ENCODE results near the gene SBF2. TPM values are rescaled to one million over a fixed set of nuclear protein-coding genes. Genes with fewer than 3 reads are reported as not detected.

Gene SBF2
- total RNA-seq, 1 donor from 2014 or later = 21.1 TPM

- no peaks in the 10 kb centered on the region for H3K36me3 ChIP-seq (ENCODE audit: control insufficient read depth, insufficient read depth, low read length)
- H3K27me3 ChIP-seq (ENCODE audit: control insufficient read depth, insufficient read depth, low read length) = no peaks in the 10 kb centered on the region
- no peak overlapping the region for H3K4me3 ChIP-seq (ENCODE audit: low read depth, low read length)
- TF ChIP-seq, protein P1, sequence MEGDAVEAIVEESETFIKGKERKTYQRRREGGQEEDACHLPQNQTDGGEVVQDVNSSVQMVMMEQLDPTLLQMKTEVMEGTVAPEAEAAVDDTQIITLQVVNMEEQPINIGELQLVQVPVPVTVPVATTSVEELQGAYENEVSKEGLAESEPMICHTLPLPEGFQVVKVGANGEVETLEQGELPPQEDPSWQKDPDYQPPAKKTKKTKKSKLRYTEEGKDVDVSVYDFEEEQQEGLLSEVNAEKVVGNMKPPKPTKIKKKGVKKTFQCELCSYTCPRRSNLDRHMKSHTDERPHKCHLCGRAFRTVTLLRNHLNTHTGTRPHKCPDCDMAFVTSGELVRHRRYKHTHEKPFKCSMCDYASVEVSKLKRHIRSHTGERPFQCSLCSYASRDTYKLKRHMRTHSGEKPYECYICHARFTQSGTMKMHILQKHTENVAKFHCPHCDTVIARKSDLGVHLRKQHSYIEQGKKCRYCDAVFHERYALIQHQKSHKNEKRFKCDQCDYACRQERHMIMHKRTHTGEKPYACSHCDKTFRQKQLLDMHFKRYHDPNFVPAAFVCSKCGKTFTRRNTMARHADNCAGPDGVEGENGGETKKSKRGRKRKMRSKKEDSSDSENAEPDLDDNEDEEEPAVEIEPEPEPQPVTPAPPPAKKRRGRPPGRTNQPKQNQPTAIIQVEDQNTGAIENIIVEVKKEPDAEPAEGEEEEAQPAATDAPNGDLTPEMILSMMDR (IDR thresholded peaks at IDR 0.05; ENCODE audit: insufficient read depth, low read length, poor library complexity, severe bottlenecking) = no peak
- DNase-seq (ENCODE audit: low read depth) = no peak
These were observed 524.4 kb downstream of the SBF2 start for GRCh38 chr11:9769621-9770020.

DNA sequence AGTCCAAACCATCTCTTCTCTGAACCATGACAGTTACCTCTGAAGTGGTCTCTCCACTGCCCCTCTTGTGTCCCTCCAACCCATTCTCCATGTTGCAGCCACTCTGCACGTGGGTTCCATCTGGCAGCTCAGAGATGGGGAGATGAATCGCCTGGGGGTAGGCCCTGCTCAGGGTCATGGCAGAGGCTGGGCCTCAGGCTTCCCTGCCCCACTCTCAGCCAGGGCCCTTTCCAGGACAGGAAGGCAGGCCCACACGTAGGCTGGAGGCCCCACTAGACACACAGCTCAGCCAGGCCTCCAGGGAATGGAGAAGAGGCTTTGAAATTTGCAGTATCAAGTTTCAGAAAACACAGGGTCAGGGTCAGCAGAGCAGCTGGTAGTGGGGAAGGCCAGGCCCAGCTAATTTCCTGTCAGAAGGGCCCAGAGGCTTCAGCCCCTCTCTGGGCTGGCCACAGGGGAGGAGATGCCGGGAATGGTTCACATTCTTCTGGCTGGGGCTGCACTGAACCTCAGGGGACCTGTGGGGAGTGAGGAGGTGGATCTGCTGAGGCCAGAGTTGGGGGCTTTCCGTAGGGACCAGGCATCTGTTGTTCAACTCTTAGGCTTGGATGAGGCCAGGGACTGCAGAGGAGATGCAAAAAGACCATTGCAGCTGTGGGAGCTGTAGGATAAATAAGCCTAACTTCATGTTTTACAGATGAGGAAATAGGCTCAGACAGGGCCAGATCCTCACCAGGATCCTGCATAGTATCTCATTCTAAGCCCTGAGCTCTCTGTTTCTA, 528.5 kb downstream of the SBF2 start:
- TF ChIP-seq, protein P1 (IDR thresholded peaks at IDR 0.05; ENCODE audit: insufficient read depth, low read length, poor library complexity, severe bottlenecking) = no peak
- DNase-seq (ENCODE audit: low read depth) = no peak
- Histone ChIP-seq H3K36me3 (ENCODE audit: control insufficient read depth, insufficient read depth, low read length) (no peaks in the 10 kb centered on the region), H3K27me3 (ENCODE audit: control insufficient read depth, insufficient read depth, low read length) (no peaks in the 10 kb centered on the region), H3K4me3 (ENCODE audit: low read depth, low read length) (no peak overlapping the region)

DNA sequence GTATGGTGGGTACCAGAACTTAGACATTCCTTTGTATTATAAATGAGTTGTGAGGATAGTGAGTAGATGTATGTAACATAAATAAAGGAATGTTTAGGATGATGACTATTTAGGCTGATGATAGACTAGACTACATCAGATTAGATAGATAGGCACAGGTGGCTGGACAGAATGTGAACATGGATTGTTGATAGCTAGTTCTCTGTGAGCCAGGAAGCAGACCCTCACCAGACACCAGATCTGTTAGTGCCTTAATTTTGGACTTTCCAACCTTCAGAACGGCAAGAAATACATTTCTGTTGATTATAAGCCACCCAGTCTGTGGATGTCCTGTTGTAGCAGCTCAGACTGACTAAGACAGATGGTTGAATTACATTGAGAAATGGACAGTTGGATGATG, 530.7 kb downstream of the SBF2 start:
- Histone ChIP-seq H3K4me3 (ENCODE audit: low read depth, low read length) (no peak overlapping the region), H3K36me3 (ENCODE audit: control insufficient read depth, insufficient read depth, low read length) (no peaks in the 10 kb centered on the region), H3K27me3 (ENCODE audit: control insufficient read depth, insufficient read depth, low read length) (no peaks in the 10 kb centered on the region)
- TF ChIP-seq, protein P1 (IDR thresholded peaks at IDR 0.05; ENCODE audit: insufficient read depth, low read length, poor library complexity, severe bottlenecking) = no peak
- DNase-seq (ENCODE audit: low read depth) = no peak

- H3K4me3 ChIP-seq (ENCODE audit: low read depth, low read length) = no peak overlapping the region
These were observed 531.5 kb downstream of the SBF2 start for GRCh38 chr11:9762531-9762930.

GRCh38 chr11:9761441-9761945, 532.5 kb downstream of the SBF2 start:
- H3K27me3 ChIP-seq (ENCODE audit: control insufficient read depth, insufficient read depth, low read length) = no peaks in the 10 kb centered on the region
- DNase-seq (ENCODE audit: low read depth) = no peak
- no peak overlapping the region for H3K4me3 ChIP-seq (ENCODE audit: low read depth, low read length)
- H3K36me3 ChIP-seq (ENCODE audit: control insufficient read depth, insufficient read depth, low read length) = no peaks in the 10 kb centered on the region
- TF ChIP-seq, protein P1 (IDR thresholded peaks at IDR 0.05; ENCODE audit: insufficient read depth, low read length, poor library complexity, severe bottlenecking) = no peak

More at GRCh38 chr11:9762531-9762930, 531.5 kb downstream of the SBF2 start:
- H3K36me3 ChIP-seq (ENCODE audit: control insufficient read depth, insufficient read depth, low read length) = no peaks in the 10 kb centered on the region
- H3K27me3 ChIP-seq (ENCODE audit: control insufficient read depth, insufficient read depth, low read length) = no peaks in the 10 kb centered on the region
- TF ChIP-seq, protein P1 (IDR thresholded peaks at IDR 0.05; ENCODE audit: insufficient read depth, low read length, poor library complexity, severe bottlenecking) = no peak
- no peak for DNase-seq (ENCODE audit: low read depth)
